HG02981 (cell line): Measurements from ENCODE around the gene FHIT.

Experiments used
- ATAC-seq: cut with Tn5 transposase; IDR thresholded peaks from one replicate; pipeline ENCODE4 v1.9.1; 2021; ENCODE audit warnings: mild to moderate bottlenecking, moderate library complexity; ENCODE audit not compliant: unreplicated experiment

FHIT gene

DNA sequence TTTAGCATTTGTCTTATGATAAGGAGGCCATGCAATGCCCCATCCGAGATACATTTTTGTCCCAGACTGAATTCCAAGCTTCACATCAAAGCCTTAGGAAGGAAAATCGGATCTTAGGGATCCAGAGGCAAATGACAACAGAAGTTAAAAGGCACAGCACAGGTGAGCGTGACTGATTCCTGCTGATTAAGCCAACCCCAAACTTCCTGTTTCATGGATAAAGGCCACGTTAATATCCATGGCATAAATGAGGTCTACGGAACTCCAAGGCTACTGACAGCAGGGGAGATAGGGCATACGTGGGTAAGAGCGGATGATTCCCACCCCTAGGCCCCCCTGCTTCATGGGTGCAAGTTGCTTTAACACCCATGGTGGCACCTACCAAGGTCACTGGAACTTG, 471.6 kb downstream of the FHIT start:
- ATAC-seq: no peak

- no peak for ATAC-seq
Measured at GRCh38 chr3:60775985-60776384, 475.3 kb downstream of the FHIT start.

DNA sequence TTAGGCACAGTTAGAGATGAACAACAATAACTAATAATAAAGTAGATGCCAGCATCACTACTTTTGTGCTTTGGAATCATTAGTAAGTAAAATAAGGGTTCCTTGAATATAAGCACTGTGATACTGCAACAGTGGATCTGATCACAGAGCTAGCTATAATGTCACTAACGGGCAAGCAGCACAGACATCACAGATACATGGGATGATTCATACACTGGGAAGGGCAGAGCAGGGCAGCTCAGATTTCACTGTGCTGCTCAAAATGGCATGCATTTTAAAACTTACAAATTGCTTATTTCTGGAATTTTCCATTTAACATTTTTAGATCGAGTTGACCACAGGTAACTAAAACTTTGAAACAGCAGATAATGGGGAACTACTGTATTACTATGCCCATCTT, 476.6 kb downstream of the FHIT start:
- ATAC-seq: no peak

GRCh38 chr3:60772584-60772983, 478.7 kb downstream of the FHIT start:
- no peak for ATAC-seq

DNA sequence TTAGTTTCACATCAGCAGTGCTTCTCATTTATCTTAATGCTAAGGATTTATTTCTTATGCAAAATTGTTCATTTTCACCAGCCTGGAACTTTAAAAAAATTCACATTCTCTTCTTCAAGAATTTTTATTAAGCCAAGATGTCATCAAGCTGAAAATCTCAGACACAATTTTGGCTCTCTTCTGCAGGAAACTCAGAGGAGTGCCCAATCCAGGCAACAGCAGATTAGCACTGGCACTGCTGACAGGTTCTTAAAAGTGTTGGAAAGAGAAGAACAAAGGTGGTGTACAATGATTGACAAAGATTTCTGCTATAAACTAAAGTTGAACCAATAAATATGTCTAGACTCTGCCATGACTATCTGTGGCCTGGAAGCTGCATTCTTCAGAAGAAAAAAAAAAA, 479.5 kb downstream of the FHIT start:
- ATAC-seq: no peak

GRCh38 chr3:60770532-60770931, 480.7 kb downstream of the FHIT start:
- ATAC-seq: no peak

GRCh38 chr3:60767536-60767935, 483.7 kb downstream of the FHIT start:
- no peak for ATAC-seq

DNA sequence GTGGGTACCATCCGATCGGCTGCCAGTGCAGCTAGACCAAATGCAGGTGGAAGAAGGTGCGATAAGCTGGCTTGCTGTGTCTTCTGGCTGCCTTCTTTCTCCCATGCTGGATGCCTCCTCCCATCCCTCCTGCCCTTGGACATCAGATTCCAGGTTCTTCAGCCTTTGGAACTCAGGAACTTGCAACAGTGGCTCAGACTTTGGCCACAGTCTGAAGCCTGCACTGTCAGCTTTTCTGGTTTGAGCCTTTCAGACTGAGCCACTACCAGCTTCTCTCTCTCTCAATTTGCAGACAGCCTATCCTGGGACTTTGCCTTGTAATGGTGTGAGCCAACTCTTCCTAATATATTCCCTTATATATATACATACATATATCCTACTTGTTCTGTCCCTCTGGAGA, 485.5 kb downstream of the FHIT start:
- no peak for ATAC-seq

DNA sequence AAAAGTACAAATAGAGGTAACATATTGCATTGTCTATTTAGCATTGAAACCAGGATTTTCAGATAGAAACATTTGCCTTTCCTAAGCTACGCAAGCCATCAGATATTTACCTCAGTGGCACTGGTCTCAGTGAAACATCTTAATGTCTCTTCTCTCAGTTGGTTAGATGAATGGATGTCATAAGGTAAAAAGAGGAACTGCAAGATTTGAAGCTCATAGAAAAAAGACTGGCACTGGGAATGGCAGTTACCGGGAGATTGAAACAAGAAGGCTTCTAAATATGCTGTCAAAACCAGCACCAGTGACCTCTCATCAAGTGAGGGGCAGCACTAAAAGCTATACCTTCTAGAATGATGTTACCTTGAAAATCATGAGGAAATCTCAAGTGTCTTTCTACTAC, 486.4 kb downstream of the FHIT start:
- ATAC-seq: no peak

DNA sequence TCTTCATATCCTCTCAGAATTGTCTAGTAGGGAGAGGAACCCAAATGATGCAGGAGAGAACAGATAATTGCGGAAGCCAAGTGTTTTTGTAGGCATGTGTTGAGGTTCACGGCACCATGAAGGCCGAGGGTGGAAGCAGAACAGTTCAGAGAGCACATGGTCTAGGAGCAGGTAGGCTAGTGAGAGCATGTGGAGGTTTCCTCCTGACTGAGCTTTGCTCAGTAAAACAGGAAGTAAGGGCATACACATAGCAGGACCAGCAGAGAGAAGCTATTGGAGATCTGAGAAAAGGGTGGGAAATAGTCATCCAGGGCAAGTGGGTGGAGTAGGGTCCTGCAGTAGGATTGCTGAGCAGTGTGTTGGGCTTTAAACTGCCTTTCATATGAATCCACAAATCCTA, 491.1 kb downstream of the FHIT start:
- ATAC-seq: no peak

DNA sequence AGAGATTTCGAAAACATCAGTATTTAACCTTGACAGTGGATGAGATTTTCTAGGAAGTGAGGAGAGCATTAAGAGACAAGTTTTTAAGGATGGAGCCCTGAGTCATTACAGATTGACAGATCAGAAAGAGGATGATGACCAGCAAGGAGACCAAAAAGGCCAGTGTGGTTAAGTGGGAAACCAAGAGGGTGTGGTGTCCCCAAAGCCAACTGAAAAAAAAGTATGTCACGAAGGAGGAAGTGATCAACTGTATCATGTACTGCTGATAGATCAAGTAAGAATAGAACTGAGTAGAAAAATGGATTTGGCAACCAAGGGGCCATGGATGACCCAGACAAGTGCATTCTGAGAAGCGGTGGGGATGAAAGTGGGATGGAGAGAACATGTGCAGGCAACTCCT, 491.8 kb downstream of the FHIT start:
- ATAC-seq: no peak

DNA sequence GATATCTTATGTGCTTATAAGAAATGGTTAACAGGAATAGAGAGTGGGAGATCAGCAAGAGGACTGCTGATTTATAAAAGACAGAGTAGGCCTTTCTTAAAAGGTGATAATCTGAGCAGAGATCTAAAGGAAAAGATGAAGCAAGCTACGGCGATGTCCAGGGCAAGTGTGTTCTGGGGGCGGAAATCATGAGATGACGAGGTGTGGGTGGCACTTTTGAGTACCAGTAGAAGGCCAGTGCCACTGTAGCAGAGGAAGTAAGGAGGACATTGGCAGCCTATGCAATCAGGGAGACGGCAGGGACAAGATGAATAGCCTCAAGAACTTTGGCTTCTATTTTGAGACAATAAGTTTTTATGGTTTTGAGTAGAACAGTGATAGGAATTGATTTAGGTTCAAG, 492.4 kb downstream of the FHIT start:
- ATAC-seq: no peak

DNA sequence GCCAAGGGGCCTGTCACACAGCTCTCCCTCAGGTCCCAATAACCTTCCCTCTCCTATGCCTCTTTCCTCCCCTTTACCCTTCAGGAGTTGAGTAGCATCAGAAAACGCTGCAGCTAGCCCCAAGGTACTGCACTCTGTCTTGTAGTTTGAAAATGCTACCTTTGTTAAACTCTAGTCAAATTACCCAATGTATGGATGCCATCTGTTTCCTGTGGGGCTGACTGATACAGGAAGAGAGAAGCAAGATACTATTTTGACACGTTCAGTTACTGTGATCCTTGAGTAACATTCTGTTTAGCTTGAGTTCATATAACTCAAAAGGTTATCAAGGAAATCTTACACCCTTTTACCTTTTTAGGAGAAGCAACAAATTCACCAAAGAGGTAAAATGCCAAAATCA, 493.1 kb downstream of the FHIT start:
- no peak for ATAC-seq

GRCh38 chr3:60757724-60758123, 493.5 kb downstream of the FHIT start:
- no peak for ATAC-seq

DNA sequence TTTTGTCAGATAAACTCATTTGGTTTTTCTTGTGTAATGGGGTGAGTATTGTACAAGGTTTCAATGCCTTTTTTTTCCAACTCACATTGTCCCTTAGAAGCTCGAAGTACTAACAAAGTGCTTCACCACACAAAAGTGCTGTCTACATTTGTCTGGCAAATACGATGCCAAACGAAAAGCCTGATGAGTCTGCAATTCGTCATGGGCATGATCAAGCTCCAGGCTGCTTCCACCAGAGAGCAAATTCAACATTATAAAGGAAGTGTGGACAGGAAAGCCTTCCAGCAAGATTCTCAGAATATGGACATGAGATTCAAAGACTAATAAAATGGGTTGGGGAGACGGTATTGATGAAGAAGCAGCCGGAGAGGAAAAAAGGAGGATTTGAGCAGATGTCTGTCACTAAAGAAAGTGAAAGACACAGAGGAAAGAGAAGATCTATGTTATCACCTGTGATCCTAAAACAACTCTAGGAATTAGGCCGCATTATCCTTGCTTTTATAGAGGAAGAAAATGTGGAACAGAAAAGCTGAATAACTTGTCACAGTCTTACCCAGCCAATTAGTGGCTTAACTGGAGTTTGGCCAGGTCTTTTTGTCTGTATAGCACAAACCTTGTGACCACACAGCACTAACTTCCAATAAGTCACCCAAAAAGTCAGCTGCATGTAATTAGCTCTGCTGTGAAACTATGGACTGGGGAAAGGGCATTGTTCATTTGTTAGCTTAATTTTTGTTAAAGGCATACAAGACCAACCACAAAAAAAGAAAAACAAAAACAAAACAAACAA, 494.8 kb downstream of the FHIT start:
- ATAC-seq: no peak

GRCh38 chr3:60755094-60755493, 496.2 kb downstream of the FHIT start:
- ATAC-seq: no peak

DNA sequence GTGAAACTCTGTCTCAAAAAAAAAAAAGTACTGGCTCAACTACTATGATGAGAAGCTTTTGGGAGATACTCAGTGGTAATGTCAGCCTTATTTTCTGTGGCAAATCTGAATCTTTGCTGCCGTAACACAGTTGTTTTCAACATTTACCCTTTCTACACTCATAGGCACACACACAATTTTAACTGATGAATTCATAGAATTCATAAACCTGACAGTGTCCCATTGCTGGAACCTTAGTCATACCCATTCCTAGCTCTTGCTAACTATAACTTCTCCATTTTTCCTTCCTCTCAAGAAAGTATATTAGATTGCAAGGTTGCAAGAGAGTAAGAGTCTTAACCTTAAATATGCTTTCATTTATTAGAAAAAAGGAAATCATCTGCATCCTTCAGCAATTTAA, 496.6 kb downstream of the FHIT start:
- ATAC-seq: no peak

DNA sequence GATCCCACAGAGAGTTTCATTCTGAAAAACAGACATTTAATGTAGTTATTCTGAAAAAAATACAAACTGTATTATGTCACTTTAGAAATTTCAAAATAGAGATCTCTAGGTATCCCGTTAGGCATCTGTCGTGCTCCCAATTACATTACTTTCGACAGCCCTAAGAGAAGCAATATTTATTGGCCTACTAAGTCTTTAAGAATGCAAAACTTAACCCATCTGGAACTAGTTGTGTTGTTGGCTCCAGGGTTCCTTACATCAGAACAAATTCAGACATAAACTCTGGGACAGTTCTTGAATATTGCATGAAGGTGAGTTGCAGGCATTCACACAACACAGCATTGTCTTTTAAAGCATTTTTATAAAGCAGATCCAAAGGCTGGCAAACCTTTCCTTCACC, 498.4 kb downstream of the FHIT start:
- no peak for ATAC-seq

- no peak for ATAC-seq
Measured at GRCh38 chr3:60746695-60747416, 504.4 kb downstream of the FHIT start.

DNA sequence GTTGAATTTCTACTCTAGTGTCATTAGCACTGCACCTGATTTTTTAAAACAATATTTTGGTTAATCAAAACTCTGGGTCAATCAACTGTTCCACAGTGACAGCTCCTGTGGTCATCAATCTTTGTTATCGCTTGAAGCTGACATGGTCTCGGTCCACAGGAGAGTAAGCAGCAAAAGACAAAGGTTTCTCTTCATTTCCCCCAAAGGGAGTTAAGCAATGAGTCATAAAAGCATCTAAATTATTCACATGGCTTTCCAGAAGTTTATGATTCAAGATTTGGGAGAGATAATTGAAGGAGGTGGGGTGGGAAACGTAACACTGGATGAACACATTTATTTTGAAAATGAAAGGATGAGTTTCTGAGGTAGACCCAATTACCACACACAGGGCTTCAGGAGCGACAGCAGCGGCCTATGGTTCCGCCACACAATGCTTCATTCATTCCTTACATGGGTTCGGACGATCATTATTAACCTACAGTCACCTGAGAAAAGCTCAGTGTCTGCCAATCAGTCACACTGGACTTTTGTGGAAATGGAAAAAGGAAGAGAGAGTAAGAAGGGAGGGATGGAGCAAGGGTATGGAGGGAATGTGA, 505.1 kb downstream of the FHIT start:
- no peak for ATAC-seq

GRCh38 chr3:60743631-60744164, 507.6 kb downstream of the FHIT start:
- ATAC-seq: no peak

DNA sequence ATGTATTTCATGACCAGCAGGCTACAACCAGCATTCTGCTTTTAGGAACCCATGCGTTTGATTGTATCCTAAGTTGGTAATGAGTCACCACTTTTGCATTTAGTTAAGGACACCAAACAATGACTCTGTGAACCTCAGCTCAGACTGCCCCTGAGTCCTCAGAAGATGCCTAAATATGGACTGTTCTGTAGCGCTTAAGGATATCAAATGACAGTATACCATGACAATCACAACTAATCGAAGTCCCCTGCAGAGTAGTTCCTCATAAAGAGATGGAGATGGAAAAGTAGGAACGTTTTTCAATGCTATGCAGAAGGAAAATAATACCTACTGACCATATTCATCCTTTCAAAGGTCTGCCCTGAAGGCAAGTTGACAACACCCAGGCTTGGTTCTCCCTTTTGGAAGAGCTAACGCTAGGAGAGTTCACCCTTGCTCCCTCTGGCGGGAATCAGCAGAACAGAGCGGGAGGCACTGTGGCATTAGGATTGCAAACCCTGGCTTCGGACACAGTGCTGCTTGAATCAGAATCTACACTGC, 508.6 kb downstream of the FHIT start:
- no peak for ATAC-seq
